Mesothelial cell of epicardium (in vitro differentiated cells): ENCODE results near the gene CLIP1. TPM values are rescaled to one million over a fixed set of nuclear protein-coding genes. Genes with fewer than 3 reads are reported as not detected.

ENCODE experiments used
- DNase-seq, 2 experiments: peaks; one replicate each; pipeline ENCODE4 v3.0.0; 2021; ENCODE audit warnings: low spot score in 2 of 2; ENCODE audit not compliant: unreplicated experiment in 2 of 2
- H3K27ac Mint-ChIP-seq: 2 replicates; pipeline ENCODE4 v1.8.0; 2021; ENCODE audit warnings: mixed read lengths
- H3K27me3 Mint-ChIP-seq: 2 replicates; pipeline ENCODE4 v1.8.0; 2021; ENCODE audit warnings: low read depth, mixed read lengths
- H3K36me3 Mint-ChIP-seq: 2 replicates; pipeline ENCODE4 v1.8.0; 2021; ENCODE audit warnings: mixed read lengths
- H3K4me1 Mint-ChIP-seq: 2 replicates; pipeline ENCODE4 v1.8.0; 2021; ENCODE audit warnings: mixed read lengths
- H3K4me3 Mint-ChIP-seq: 2 replicates; pipeline ENCODE4 v1.8.0; 2021; ENCODE audit warnings: mild to moderate bottlenecking, moderate library complexity, mixed read lengths
- H3K9me3 Mint-ChIP-seq: 2 replicates; pipeline ENCODE4 v1.8.0; 2021; ENCODE audit warnings: mixed read lengths
- CTCF ChIP-seq: fragments of 200-600 bp; sonication (generic); IDR thresholded peaks from one replicate; pipeline ENCODE4 v1.5.0; 2021; ENCODE audit warnings: antibody characterized with exemption; ENCODE audit not compliant: unreplicated experiment
- total RNA-seq: library from RNA; stranded (reverse); gene quantifications from 3 replicates; pipeline ENCODE4 v1.2.1, GENCODE V29; 2021

CLIP1 gene
- total RNA-seq, 1 donor from 2014 or later: 65.2 TPM

DNA sequence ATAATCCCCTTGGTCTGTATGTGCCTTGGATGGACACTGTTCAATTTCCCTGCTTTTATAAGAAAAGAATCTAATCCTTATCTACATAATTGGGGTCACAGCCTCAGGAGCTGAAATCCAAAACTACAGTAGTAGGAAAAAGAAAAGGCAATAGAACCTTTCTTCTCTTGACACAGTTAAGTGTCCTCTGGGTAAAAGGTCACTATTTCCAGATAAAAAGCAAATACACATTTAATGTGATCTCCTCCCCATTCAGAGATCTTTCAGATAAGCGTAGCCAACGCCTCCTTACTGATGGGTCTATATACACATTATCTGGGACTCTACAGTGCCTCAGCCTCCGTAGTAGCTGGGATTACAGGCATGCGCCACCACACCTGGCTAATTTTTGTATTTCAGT is 73.4 kb downstream of the CLIP1 start:
- H3K36me3 Mint-ChIP-seq: peaks cover 26% of the 10 kb centered on the region
- no peak overlapping the region for H3K4me3 Mint-ChIP-seq
- no peaks in the 10 kb centered on the region for H3K9me3 Mint-ChIP-seq
- H3K27me3 Mint-ChIP-seq: no peaks in the 10 kb centered on the region
- no peak overlapping the region for H3K27ac Mint-ChIP-seq
- TF ChIP-seq CTCF: no peak
- peaks cover 5% of the 10 kb centered on the region for H3K4me1 Mint-ChIP-seq
- DNase-seq: no peak

GRCh38 chr12:122348505-122348904 is 74.0 kb downstream of the CLIP1 start:
- DNase-seq: no peak
- no peak for TF ChIP-seq CTCF
- Mint-ChIP-seq H3K27ac (no peak overlapping the region), H3K4me1 (peaks cover 5% of the 10 kb centered on the region), H3K27me3 (no peaks in the 10 kb centered on the region), H3K4me3 (no peak overlapping the region), H3K9me3 (no peaks in the 10 kb centered on the region), H3K36me3 (peaks cover 26% of the 10 kb centered on the region)

- no peak for TF ChIP-seq CTCF
- no peak overlapping the region for H3K4me3 Mint-ChIP-seq
- no peak overlapping the region for H3K27ac Mint-ChIP-seq
- no peaks in the 10 kb centered on the region for H3K9me3 Mint-ChIP-seq
- peaks cover 25% of the 10 kb centered on the region for H3K36me3 Mint-ChIP-seq
- H3K4me1 Mint-ChIP-seq: peaks cover 5% of the 10 kb centered on the region
- H3K27me3 Mint-ChIP-seq: no peaks in the 10 kb centered on the region
- DNase-seq: no peak
Observed at GRCh38 chr12:122346054-122346453, 76.4 kb downstream of the CLIP1 start.

- no peak for DNase-seq
- Mint-ChIP-seq H3K4me3 (no peak overlapping the region), H3K9me3 (no peaks in the 10 kb centered on the region), H3K27ac (no peak overlapping the region), H3K36me3 (peaks cover 20% of the 10 kb centered on the region), H3K4me1 (no peaks in the 10 kb centered on the region), H3K27me3 (no peaks in the 10 kb centered on the region)
- TF ChIP-seq CTCF: no peak
Observed at GRCh38 chr12:122345042-122345441, 77.4 kb downstream of the CLIP1 start.

DNA sequence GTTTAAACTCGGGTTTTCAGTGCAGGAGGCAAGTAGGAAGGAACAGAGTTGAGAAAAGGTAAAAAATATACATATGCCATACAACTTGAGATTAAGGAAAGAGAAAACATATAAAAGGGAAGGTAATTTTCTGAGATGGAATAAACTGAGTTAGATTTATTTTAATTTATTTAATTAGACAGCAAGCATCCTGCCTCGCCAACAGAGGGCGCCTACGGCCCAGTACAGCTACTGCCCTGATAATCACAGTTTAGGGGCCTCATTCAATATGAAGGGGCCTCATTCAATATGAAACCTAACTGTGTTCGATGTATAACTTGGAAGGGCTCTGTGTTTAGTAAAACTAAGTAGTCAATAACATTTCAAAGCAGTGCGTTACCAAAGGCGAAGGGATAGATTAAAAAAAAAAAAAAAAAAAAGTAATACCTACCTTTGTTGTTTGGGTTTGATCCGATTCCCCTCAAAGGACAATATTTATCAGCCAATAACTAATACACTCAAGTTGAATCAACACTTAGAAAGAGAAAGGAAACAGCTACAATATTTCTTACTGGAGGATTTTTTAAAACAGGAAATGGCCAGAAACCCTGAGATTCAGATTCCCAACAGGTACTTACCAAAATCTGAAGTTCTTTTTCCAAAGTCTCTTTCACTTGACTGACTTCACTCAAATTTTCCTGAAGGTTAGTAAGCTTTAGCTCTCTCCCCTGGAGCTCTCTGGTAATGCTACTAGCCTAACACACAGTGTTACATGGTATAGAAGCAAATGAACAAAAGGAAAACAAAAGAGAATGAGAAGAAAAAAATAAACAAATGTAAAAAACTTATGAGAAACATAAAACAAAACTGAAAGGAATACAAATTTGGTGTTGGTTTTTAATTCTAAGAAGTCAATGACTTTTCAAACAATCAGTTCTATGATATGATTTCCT is 86.2 kb downstream of the CLIP1 start:
- peak; percentile 30 for TF ChIP-seq CTCF
- no peaks in the 10 kb centered on the region for H3K4me1 Mint-ChIP-seq
- no peak overlapping the region for H3K27ac Mint-ChIP-seq
- no peak overlapping the region for H3K4me3 Mint-ChIP-seq
- H3K27me3 Mint-ChIP-seq: no peaks in the 10 kb centered on the region
- DNase-seq: no peak
- no peaks in the 10 kb centered on the region for H3K9me3 Mint-ChIP-seq
- H3K36me3 Mint-ChIP-seq: peaks cover 32% of the 10 kb centered on the region
